ACC112 (cell line): ENCODE data around the gene RUNX1.

ENCODE experiments used
- H2AFZ ChIP-seq: fragments of 200-600 bp; sonication (generic); one replicate; pipeline ENCODE4 v1.6.0; 2017; ENCODE audit warnings: antibody characterized with exemption, low read length; ENCODE audit not compliant: unreplicated experiment
- H3K27ac ChIP-seq: fragments of 200-600 bp; sonication (generic); 2 replicates; pipeline ENCODE4 v1.5.1; 2014; ENCODE audit warnings: low read depth, mild to moderate bottlenecking, antibody characterized with exemption, low read length, moderate library complexity
- H3K27me3 ChIP-seq: fragments of 200-600 bp; sonication (generic); 2 replicates; pipeline ENCODE4 v1.6.1; 2014; ENCODE audit warnings: mild to moderate bottlenecking, antibody characterized with exemption, low read length, moderate library complexity, mixed read lengths; ENCODE audit not compliant: insufficient read depth
- H3K36me3 ChIP-seq: fragments of 200-600 bp; sonication (generic); 2 replicates; pipeline ENCODE4 v1.6.1; 2016; ENCODE audit warnings: mild to moderate bottlenecking, antibody characterized with exemption, low read length, moderate library complexity, mixed read lengths; ENCODE audit not compliant: insufficient read depth
- H3K4me1 ChIP-seq: fragments of 200-600 bp; sonication (generic); one replicate; pipeline ENCODE4 v1.6.1; 2016; ENCODE audit warnings: low read length, mixed read lengths; ENCODE audit not compliant: insufficient read depth, unreplicated experiment, control insufficient read depth
- H3K4me3 ChIP-seq: fragments of 200-600 bp; sonication (generic); 2 replicates; pipeline ENCODE4 v1.5.1; 2014; ENCODE audit warnings: mild to moderate bottlenecking, low read depth, low read length
- H3K79me2 ChIP-seq: fragments of 200-600 bp; sonication (generic); one replicate; pipeline ENCODE4 v1.6.0; 2016; ENCODE audit warnings: low read length; ENCODE audit not compliant: control insufficient read depth, unreplicated experiment, insufficient read depth

The RUNX1 gene

GRCh38 chr21:34797921-34798535, 251.1 kb downstream of the RUNX1 start:
- Histone ChIP-seq H2AFZ (no peak overlapping the region), H3K79me2 (no peaks in the 10 kb centered on the region), H3K36me3 (peaks cover 26% of the 10 kb centered on the region), H3K4me1 (peaks cover 53% of the 10 kb centered on the region), H3K27ac (peak overlapping the region; percentile 92; the same call in 1 of the 2 replicates), H3K4me3 (no peak overlapping the region), H3K27me3 (no peaks in the 10 kb centered on the region)

- H3K36me3 ChIP-seq, result peaks cover 26% of the 10 kb centered on the region
These were observed 251.9 kb downstream of the RUNX1 start for GRCh38 chr21:34797201-34797525.

GRCh38 chr21:34796518-34797200, 252.4 kb downstream of the RUNX1 start:
- H3K36me3 ChIP-seq, result peaks cover 26% of the 10 kb centered on the region
- H3K4me1 ChIP-seq, result peaks cover 40% of the 10 kb centered on the region
- H3K4me3 ChIP-seq, result no peak overlapping the region
- H3K27me3 ChIP-seq, result no peaks in the 10 kb centered on the region
- H3K79me2 ChIP-seq, result no peaks in the 10 kb centered on the region
- H3K27ac ChIP-seq, result peak overlapping the region; percentile 92
- H2AFZ ChIP-seq, result no peak overlapping the region

More at GRCh38 chr21:34797201-34797525, 251.9 kb downstream of the RUNX1 start:
- Histone ChIP-seq H3K4me3 (no peak overlapping the region), H3K27ac (peak overlapping the region; percentile 92), H2AFZ (no peak overlapping the region), H3K27me3 (no peaks in the 10 kb centered on the region), H3K79me2 (no peaks in the 10 kb centered on the region), H3K4me1 (peaks cover 45% of the 10 kb centered on the region)

GRCh38 chr21:34795548-34796180, 253.4 kb downstream of the RUNX1 start:
- Histone ChIP-seq H3K27me3 (no peaks in the 10 kb centered on the region), H2AFZ (peak overlapping the region; percentile 44), H3K27ac (peak overlapping the region; percentile 92), H3K4me1 (peaks cover 35% of the 10 kb centered on the region), H3K4me3 (0 out of 2 replicates have a peak overlapping the region, but pooled peaks have one; percentile 9), H3K36me3 (peaks cover 29% of the 10 kb centered on the region), H3K79me2 (no peaks in the 10 kb centered on the region)

DNA sequence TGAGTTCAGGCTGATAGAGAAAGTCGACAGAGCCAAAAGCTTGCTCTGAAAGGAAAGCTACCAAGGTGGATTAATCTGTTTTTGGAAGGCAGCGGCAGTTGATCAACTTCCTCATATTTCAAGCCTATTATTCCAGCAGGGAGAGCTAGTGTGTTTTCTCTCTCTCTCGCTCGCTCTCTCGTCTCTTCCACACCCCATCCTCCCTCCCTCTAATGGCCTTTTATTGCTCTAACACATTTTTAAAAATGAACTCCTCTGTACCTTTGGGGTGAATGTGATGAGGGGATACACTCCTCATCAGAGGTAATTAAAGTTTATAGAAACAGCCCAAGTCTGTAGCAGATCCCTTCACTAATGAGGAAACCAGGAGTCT, 253.9 kb downstream of the RUNX1 start:
- peaks cover 33% of the 10 kb centered on the region for H3K36me3 ChIP-seq
- H3K27me3 ChIP-seq, result no peaks in the 10 kb centered on the region
- H2AFZ ChIP-seq, result peak overlapping the region; percentile 44
- H3K4me1 ChIP-seq, result peaks cover 35% of the 10 kb centered on the region
- H3K79me2 ChIP-seq, result no peaks in the 10 kb centered on the region
- H3K4me3 ChIP-seq, result 0 out of 2 replicates have a peak overlapping the region, but pooled peaks have one; percentile 9
- H3K27ac ChIP-seq, result peak overlapping the region; percentile 92

- Histone ChIP-seq H3K4me3 (no peak overlapping the region), H3K4me1 (peaks cover 35% of the 10 kb centered on the region), H3K79me2 (no peaks in the 10 kb centered on the region), H3K27ac (peak overlapping the region; percentile 92), H3K36me3 (peaks cover 32% of the 10 kb centered on the region), H3K27me3 (no peaks in the 10 kb centered on the region), H2AFZ (peak overlapping the region; percentile 44)
These were observed 254.4 kb downstream of the RUNX1 start for GRCh38 chr21:34794686-34795085.

- H2AFZ ChIP-seq, result no peak overlapping the region
- H3K27ac ChIP-seq, result no peak overlapping the region
- H3K4me3 ChIP-seq, result no peak overlapping the region
- H3K79me2 ChIP-seq, result no peaks in the 10 kb centered on the region
- no peaks in the 10 kb centered on the region for H3K27me3 ChIP-seq
- peaks cover 35% of the 10 kb centered on the region for H3K4me1 ChIP-seq
- H3K36me3 ChIP-seq, result peaks cover 22% of the 10 kb centered on the region
These were observed 255.6 kb downstream of the RUNX1 start for GRCh38 chr21:34793471-34793870.

- Histone ChIP-seq H3K4me3 (no peak overlapping the region), H3K4me1 (peaks cover 31% of the 10 kb centered on the region), H3K79me2 (no peaks in the 10 kb centered on the region), H3K36me3 (peaks cover 20% of the 10 kb centered on the region), H2AFZ (no peak overlapping the region), H3K27me3 (no peaks in the 10 kb centered on the region), H3K27ac (no peak overlapping the region)
These were observed 256.5 kb downstream of the RUNX1 start for GRCh38 chr21:34792504-34793089.

- H3K79me2 ChIP-seq, result no peaks in the 10 kb centered on the region
- peaks cover 25% of the 10 kb centered on the region for H3K4me1 ChIP-seq
- no peaks in the 10 kb centered on the region for H3K27me3 ChIP-seq
- H3K36me3 ChIP-seq, result peaks cover 13% of the 10 kb centered on the region
- no peak overlapping the region for H3K27ac ChIP-seq
- no peak overlapping the region for H2AFZ ChIP-seq
- no peak overlapping the region for H3K4me3 ChIP-seq
These were observed 257.2 kb downstream of the RUNX1 start for GRCh38 chr21:34791776-34792503.

- no peaks in the 10 kb centered on the region for H3K79me2 ChIP-seq
- H3K36me3 ChIP-seq, result peaks cover 11% of the 10 kb centered on the region
- H2AFZ ChIP-seq, result no peak overlapping the region
- no peak overlapping the region for H3K4me3 ChIP-seq
- no peaks in the 10 kb centered on the region for H3K27me3 ChIP-seq
- no peak overlapping the region for H3K27ac ChIP-seq
- H3K4me1 ChIP-seq, result peaks cover 14% of the 10 kb centered on the region
These were observed 258.3 kb downstream of the RUNX1 start for GRCh38 chr21:34790834-34791233.
